Brain microvascular endothelial cell (primary cell): ENCODE data around the gene RNF187.

Experiments
- DNase-seq: peaks from one replicate; pipeline ENCODE4 v3.0.0-alpha.2; 2020
- H3K27ac ChIP-seq: fragments of 250-450 bp; sonication (Bioruptor Pico); 2 replicates; pipeline ENCODE4 v1.5.1; 2020; ENCODE audit warnings: mild to moderate bottlenecking, moderate library complexity
- H3K27me3 ChIP-seq: fragments of 250-450 bp; sonication (Bioruptor Pico); replicated peaks from 2 replicates; pipeline ENCODE4 v1.5.1; 2020; ENCODE audit warnings: mild to moderate bottlenecking
- H3K36me3 ChIP-seq: fragments of 250-450 bp; sonication (Bioruptor Pico); replicated peaks from 2 replicates; pipeline ENCODE4 v1.5.1; 2020; ENCODE audit warnings: mild to moderate bottlenecking
- H3K4me3 ChIP-seq: 2 replicates; pipeline ENCODE4 v1.5.1; 2011; ENCODE audit warnings: low read depth, mild to moderate bottlenecking, control low read depth, low read length, moderate library complexity
- CTCF ChIP-seq: IDR thresholded peaks from 2 replicates; pipeline ENCODE4 v1.5.1; 2011; ENCODE audit warnings: low read depth, mild to moderate bottlenecking, moderate library complexity, low read length, control low read depth, inconsistent platforms; ENCODE audit errors: missing control alignments
- in situ Hi-C: cut with HindIII; loops from 2 replicates; pipeline ENCODE4 v1.10.0; 2017; ENCODE audit warnings: low sequenced_read_pairs, low pct_ligation_motif_present

The RNF187 gene

GRCh38 chr1:228496494-228496893 lies 9.3 kb downstream of the RNF187 start:
- Histone ChIP-seq H3K4me3 (no peak overlapping the region), H3K36me3 (peaks cover 23% of the 10 kb centered on the region), H3K27me3 (no peaks in the 10 kb centered on the region), H3K27ac (no peak overlapping the region)
- in situ Hi-C loops, result no loop called here
- no peak for DNase-seq
- TF ChIP-seq CTCF, result no peak

- Histone ChIP-seq H3K36me3 (peaks cover 23% of the 10 kb centered on the region), H3K27me3 (no peaks in the 10 kb centered on the region), H3K27ac (no peak overlapping the region), H3K4me3 (no peak overlapping the region)
- in situ Hi-C loops, result no loop called here
- no peak for TF ChIP-seq CTCF
- no peak for DNase-seq
These were observed 10.0 kb downstream of the RNF187 start for GRCh38 chr1:228497206-228497605.

GRCh38 chr1:228497817-228498216 lies 10.6 kb downstream of the RNF187 start:
- H3K36me3 ChIP-seq, result peaks cover 21% of the 10 kb centered on the region
- in situ Hi-C loops, result no loop called here
- no peaks in the 10 kb centered on the region for H3K27me3 ChIP-seq
- no peak overlapping the region for H3K27ac ChIP-seq
- H3K4me3 ChIP-seq, result no peak overlapping the region
- DNase-seq, result no peak
- TF ChIP-seq CTCF, result no peak

- in situ Hi-C loops, result no loop called here
- Histone ChIP-seq H3K4me3 (no peak overlapping the region), H3K27me3 (no peaks in the 10 kb centered on the region), H3K36me3 (no peaks in the 10 kb centered on the region), H3K27ac (no peak overlapping the region)
- DNase-seq, result no peak
- no peak for TF ChIP-seq CTCF
These were observed 13.1 kb downstream of the RNF187 start for GRCh38 chr1:228500143-228500734.

- Histone ChIP-seq H3K4me3 (peak overlapping the region; percentile 31), H3K27ac (no peak overlapping the region), H3K27me3 (no peaks in the 10 kb centered on the region), H3K36me3 (no peaks in the 10 kb centered on the region)
- in situ Hi-C loops, result no loop called here
- peak; percentile 86 for DNase-seq
- peak; percentile 97 for TF ChIP-seq CTCF
These were observed 14.0 kb downstream of the RNF187 start for GRCh38 chr1:228500901-228501871.
